GM18870 (cell line): ENCODE measurements around the gene DENND2A.
"Not testable (repeated sequence)": the region's sequence is repeated elsewhere in the genome, so short reads cannot be mapped to it uniquely, and the experiment has no call there.

Experiments
- ATAC-seq: cut with Tn5 transposase; IDR thresholded peaks from one replicate; pipeline ENCODE4 v1.9.1; 2021; ENCODE audit warnings: moderate library complexity; ENCODE audit not compliant: unreplicated experiment

Gene DENND2A, protein sequence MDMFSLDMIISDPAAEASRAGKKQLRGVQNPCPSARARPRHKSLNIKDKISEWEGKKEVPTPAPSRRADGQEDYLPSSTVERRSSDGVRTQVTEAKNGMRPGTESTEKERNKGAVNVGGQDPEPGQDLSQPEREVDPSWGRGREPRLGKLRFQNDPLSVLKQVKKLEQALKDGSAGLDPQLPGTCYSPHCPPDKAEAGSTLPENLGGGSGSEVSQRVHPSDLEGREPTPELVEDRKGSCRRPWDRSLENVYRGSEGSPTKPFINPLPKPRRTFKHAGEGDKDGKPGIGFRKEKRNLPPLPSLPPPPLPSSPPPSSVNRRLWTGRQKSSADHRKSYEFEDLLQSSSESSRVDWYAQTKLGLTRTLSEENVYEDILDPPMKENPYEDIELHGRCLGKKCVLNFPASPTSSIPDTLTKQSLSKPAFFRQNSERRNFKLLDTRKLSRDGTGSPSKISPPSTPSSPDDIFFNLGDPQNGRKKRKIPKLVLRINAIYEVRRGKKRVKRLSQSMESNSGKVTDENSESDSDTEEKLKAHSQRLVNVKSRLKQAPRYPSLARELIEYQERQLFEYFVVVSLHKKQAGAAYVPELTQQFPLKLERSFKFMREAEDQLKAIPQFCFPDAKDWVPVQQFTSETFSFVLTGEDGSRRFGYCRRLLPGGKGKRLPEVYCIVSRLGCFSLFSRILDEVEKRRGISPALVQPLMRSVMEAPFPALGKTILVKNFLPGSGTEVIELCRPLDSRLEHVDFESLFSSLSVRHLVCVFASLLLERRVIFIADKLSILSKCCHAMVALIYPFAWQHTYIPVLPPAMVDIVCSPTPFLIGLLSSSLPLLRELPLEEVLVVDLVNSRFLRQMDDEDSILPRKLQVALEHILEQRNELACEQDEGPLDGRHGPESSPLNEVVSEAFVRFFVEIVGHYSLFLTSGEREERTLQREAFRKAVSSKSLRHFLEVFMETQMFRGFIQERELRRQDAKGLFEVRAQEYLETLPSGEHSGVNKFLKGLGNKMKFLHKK

DNA sequence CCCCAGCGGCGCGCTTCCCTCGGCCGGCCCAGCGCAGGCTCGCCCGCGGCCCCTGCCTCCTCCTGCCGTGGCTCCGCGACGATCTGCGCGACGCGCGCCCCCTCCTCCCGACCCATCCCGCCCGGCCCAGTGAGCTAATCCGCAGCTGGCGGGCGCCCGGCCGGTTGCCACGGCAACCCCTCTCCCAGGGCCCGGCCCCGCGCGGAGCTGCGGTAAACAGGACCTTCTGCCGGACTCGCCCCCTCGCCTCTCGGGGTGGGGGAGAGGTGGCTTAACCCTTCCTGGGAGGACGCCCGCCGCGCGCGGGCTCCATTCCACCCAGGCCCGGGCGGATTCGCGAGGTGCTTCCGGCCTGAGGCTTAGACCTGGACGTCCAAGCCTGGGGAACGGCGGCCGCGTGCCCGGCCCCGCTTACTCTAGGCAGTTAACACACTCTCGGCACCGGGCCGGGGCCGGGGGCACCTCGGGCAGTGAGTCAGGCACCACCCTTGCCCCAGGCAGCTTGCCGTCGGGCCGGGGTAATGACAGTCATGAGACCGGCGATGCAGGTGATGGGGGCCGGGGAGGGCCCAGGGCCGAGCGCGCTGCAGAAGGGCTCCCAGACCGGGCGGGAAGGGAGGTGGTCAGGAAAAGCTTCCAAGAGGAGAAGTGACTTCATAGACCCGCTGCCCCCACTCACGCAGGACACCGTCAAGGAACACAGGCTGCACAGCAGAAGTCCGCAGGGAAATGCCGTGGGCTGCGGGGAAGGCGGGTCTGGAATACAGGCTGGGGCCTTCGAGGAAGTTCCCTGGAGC, at the start of gene DENND2A:
DENND2A (minus strand) TSS at position 87 of the 797 bp plus-strand sequence. CDS start 38,416 bp downstream, outside the sequence.
- no peak for ATAC-seq

- no peak for ATAC-seq
Observed at GRCh38 chr7:140689199-140690152, 48.9 kb upstream of the DENND2A start.

DNA sequence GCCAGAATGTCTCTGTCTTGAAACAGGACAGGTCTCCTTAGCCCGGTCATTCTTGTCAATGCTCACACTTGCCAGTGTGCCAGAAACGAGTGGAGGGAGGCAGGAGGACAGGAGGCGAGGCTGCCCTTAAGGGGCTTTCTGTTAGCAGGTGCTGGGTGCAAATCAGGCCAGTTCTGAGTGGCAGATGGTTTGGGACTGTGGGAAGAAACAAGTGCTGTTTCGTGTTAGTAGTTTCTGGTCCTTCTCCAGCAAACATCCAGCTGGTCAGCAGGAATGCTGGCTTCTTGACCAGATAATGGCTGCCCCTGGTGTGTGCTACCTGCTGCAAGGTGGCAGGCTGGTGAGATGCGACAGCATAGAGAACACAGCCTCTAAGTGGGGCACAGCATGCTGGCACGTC, 47.7 kb upstream of the DENND2A start:
- no peak for ATAC-seq

- ATAC-seq: no peak
Observed at GRCh38 chr7:140686921-140687320, 46.3 kb upstream of the DENND2A start.

- no peak for ATAC-seq
Observed at GRCh38 chr7:140685407-140686087, 44.9 kb upstream of the DENND2A start.

- no peak for ATAC-seq
Observed at GRCh38 chr7:140684066-140684950, 43.7 kb upstream of the DENND2A start.

DNA sequence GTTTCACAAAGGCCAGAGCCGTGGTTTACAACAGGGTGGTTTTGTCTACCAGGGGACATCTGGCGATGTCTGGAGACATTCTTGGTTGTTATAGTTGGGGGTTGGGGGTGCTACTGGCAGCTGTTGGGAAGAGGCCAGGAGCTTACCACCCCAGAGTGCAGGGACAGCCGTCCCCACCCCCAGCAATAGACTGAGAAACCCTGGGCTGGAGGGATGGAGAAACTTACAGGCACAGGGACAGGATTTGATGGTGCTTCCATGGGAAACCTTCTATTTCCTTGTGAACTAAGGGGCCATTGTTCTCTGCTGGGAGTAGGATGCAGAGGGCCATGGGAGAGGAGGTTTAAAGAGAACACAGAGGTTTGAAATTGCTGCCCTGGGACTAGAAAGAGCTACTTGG, 43.0 kb upstream of the DENND2A start:
- no peak for ATAC-seq

GRCh38 chr7:140681766-140682165, 41.2 kb upstream of the DENND2A start:
- ATAC-seq: no peak

DNA sequence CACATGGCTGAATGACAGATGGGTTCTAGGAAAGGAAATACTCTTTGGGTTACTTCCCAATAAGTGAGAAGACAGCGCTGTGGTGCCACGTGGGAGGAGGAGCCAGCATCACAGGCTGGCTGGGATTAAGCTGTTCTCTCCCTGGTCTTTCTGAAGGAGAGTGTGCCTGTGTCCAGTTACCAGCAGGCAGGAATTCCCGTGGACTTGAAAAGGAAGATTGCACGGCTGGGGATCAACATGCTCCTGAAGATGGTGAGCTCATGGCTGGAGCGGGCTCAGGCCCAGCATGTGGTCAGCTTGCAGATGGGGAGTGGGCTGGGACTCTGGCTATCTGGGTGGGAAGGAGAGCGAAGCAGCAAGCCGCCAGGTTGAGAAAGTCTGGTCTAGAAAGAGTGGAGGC, 40.3 kb upstream of the DENND2A start:
- no peak for ATAC-seq

- ATAC-seq: no peak
Observed at GRCh38 chr7:140679186-140679585, 38.6 kb upstream of the DENND2A start.

DNA sequence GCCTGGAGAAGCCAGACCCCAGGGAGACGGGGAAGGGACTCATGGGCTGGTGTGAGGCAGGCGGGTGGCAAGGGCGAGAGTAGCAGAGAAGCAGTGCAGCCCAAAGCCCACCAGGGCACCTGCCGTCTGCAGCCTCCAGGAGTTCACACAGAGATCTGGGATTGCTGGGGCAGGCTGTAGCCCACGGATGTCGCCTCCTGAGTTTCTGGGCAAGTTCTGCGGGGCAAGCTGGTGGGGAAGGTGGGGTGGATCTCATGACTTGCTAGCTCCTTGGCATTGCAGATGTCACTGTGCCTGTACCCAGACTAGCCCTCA, 38.2 kb upstream of the DENND2A start:
- ATAC-seq: no peak

GRCh38 chr7:140678081-140678815, 37.6 kb upstream of the DENND2A start:
- no peak for ATAC-seq

DNA sequence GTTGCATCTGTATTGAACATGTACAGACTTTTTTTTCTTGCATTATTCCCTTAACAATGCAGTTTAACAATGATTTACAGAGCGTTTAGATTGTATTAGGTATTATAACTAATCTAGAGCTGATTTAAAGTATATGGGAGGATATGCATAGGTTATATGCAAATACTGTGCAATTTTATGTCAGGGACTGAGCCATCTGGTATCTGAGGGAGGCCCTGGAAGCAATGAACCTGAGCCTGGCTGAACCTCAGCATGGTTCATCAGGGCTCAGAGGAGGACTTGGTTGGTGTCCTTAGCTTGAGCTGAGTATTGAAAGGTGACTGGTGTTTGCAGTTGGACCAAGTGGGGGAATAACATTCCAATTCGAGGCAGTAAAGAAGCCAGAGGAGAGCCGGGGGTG, 36.9 kb upstream of the DENND2A start:
- ATAC-seq: no peak

DNA sequence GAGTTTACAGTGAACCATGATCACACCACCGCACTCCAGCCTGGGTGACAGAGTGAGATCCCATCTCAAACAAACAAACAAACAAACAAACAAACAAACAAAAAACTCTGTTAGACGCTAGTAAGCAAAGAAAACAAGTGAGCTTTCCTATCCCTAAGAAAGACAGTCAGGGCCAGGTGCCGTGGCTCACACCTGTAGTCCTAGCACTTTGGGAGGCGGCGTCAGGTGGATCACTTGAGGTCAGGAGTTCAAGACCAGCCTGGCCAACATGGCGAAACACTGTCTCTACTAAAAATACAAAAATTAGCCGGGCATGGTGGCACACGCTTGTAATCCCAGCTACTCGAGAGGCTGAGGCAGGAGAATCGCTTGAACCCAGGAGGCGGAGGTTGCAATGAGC, 36.3 kb upstream of the DENND2A start:
- ATAC-seq: not testable (repeated sequence)

GRCh38 chr7:140676306-140676705, 35.7 kb upstream of the DENND2A start:
- peak; percentile 56 for ATAC-seq

- no peak for ATAC-seq
Observed at GRCh38 chr7:140675726-140676125, 35.1 kb upstream of the DENND2A start.

- ATAC-seq: no peak
Observed at GRCh38 chr7:140674899-140675701, 34.5 kb upstream of the DENND2A start.
